Neural cell (in vitro differentiated cells): ENCODE measurements around the gene PALD1. TPM values are rescaled to one million over a fixed set of nuclear protein-coding genes. Genes with fewer than 3 reads are reported as not detected.

Source experiments
- H2AFZ ChIP-seq: fragments of 200-600, 300-800 bp; sonication (generic), shearing (Covaris generic); 2 replicates; pipeline ENCODE4 v1.6.0; 2014; ENCODE audit warnings: low read depth, mild to moderate bottlenecking, antibody characterized with exemption, low read length, moderate library complexity
- H3F3A ChIP-seq: fragments of 200-600 bp; shearing (Covaris generic); 2 replicates; pipeline ENCODE4 v1.6.1; 2016; ENCODE audit warnings: mild to moderate bottlenecking, moderate library complexity, mixed read lengths, antibody characterized with exemption, low read length; ENCODE audit not compliant: insufficient read depth, poor library complexity, severe bottlenecking
- H3K27ac ChIP-seq: fragments of 200-600, 300-800 bp; sonication (generic), shearing (Covaris generic); 2 replicates; pipeline ENCODE4 v1.5.1; 2014; ENCODE audit warnings: mild to moderate bottlenecking, low read length, moderate library complexity
- H3K27me3 ChIP-seq: fragments of 300-800, 200-600 bp; sonication (generic), shearing (Covaris generic); 2 replicates; pipeline ENCODE4 v1.6.0; 2014; ENCODE audit warnings: mild to moderate bottlenecking, low read depth, low read length, moderate library complexity; ENCODE audit not compliant: insufficient read depth
- H3K36me3 ChIP-seq: fragments of 300-800, 200-600 bp; sonication (generic), shearing (Covaris generic); 2 replicates; pipeline ENCODE4 v1.5.1; 2014; ENCODE audit warnings: mild to moderate bottlenecking, antibody characterized with exemption, low read length, moderate library complexity; ENCODE audit not compliant: insufficient read depth
- H3K4me2 ChIP-seq: fragments of 300-800, 200-600 bp; sonication (generic), shearing (Covaris generic); 2 replicates; pipeline ENCODE4 v1.6.0; 2014; ENCODE audit warnings: mild to moderate bottlenecking, low read length
- H3K4me3 ChIP-seq: fragments of 300-800, 200-600 bp; sonication (generic), shearing (Covaris generic); 2 replicates; pipeline ENCODE4 v1.5.1; 2014; ENCODE audit warnings: mild to moderate bottlenecking, low read length, moderate library complexity
- H3K79me2 ChIP-seq: fragments of 200-600 bp; shearing (Covaris generic); replicated peaks from 2 replicates; pipeline ENCODE4 v1.6.0; 2014; ENCODE audit warnings: mild to moderate bottlenecking, low read length, moderate library complexity; ENCODE audit not compliant: insufficient read depth
- H3K9ac ChIP-seq: fragments of 300-800, 200-600 bp; sonication (generic), shearing (Covaris generic); 2 replicates; pipeline ENCODE4 v1.6.1; 2016; ENCODE audit warnings: mild to moderate bottlenecking, low read length, mixed read lengths
- H3K9me2 ChIP-seq: fragments of 200-600 bp; shearing (Covaris generic); 2 replicates; pipeline ENCODE4 v1.6.1; 2016; ENCODE audit warnings: mild to moderate bottlenecking, low read length, mixed read lengths; ENCODE audit not compliant: insufficient read depth
- H3K9me3 ChIP-seq: fragments of 200-600, 300-800 bp; sonication (generic), shearing (Covaris generic); 2 replicates; pipeline ENCODE4 v1.6.1; 2016; ENCODE audit warnings: mild to moderate bottlenecking, mixed run types, low read length, moderate library complexity, mixed read lengths
- H4K20me1 ChIP-seq: fragments of 200-600 bp; shearing (Covaris generic); 2 replicates; pipeline ENCODE4 v1.6.1; 2016; ENCODE audit warnings: mild to moderate bottlenecking, mixed run types; ENCODE audit not compliant: insufficient read depth
- CTCF ChIP-seq: fragments of 450-650 bp; IDR thresholded peaks from 2 replicates; pipeline ENCODE4 v1.5.1; 2014; ENCODE audit warnings: antibody characterized with exemption, mild to moderate bottlenecking, moderate library complexity; ENCODE audit not compliant: poor library complexity, severe bottlenecking
- EP300 ChIP-seq: fragments of 450-650 bp; conservative IDR thresholded peaks from 2 replicates; pipeline ENCODE4 v1.6.1; 2014; ENCODE audit warnings: antibody characterized with exemption, mild to moderate bottlenecking, moderate library complexity; ENCODE audit not compliant: poor library complexity, severe bottlenecking
- EZH2 ChIP-seq: fragments of 200-600, 300-800 bp; shearing (Covaris generic), sonication (generic); IDR thresholded peaks from 2 replicates; pipeline ENCODE4 v1.6.1; 2014; ENCODE audit warnings: antibody characterized with exemption, low read length, borderline replicate concordance, mild to moderate bottlenecking; ENCODE audit not compliant: insufficient read depth, poor library complexity, severe bottlenecking
- MXI1 ChIP-seq: fragments of 450-650 bp; conservative IDR thresholded peaks from 2 replicates; pipeline ENCODE4 v1.6.1; 2014; ENCODE audit warnings: antibody characterized with exemption, mild to moderate bottlenecking; ENCODE audit not compliant: poor library complexity, severe bottlenecking
- POLR2AphosphoS5 ChIP-seq: IDR thresholded peaks from 2 replicates; pipeline ENCODE4 v1.6.1; 2012
- RAD21 ChIP-seq: fragments of 450-650 bp; conservative IDR thresholded peaks from 2 replicates; pipeline ENCODE4 v1.6.1; 2014; ENCODE audit warnings: antibody characterized with exemption, mild to moderate bottlenecking, moderate library complexity
- REST ChIP-seq: IDR thresholded peaks from 2 replicates; pipeline ENCODE4 v1.6.1; 2012; ENCODE audit warnings: borderline replicate concordance
- SMC3 ChIP-seq: fragments of 450-650 bp; conservative IDR thresholded peaks from 2 replicates; pipeline ENCODE4 v1.6.1; 2014; ENCODE audit warnings: antibody characterized with exemption, mild to moderate bottlenecking, moderate library complexity; ENCODE audit not compliant: poor library complexity
- TAF1 ChIP-seq: IDR thresholded peaks from 2 replicates; pipeline ENCODE4 v1.6.1; 2012; ENCODE audit warnings: low read depth
- polyA plus RNA-seq: library from polyadenylated mRNA; depleted of rRNA; stranded (reverse); fragments of >200 nt; gene quantifications from 2 replicates; pipeline ENCODE4 v1.2.3, GENCODE V29; 2014

The PALD1 gene
- polyA plus RNA-seq, 1 donor from 2014 or later: 1.1 TPM

- no peaks in the 10 kb centered on the region for H3K9me3 ChIP-seq
- no peaks in the 10 kb centered on the region for H3K79me2 ChIP-seq
- no peaks in the 10 kb centered on the region for H3K36me3 ChIP-seq
- no peak overlapping the region for H3K9ac ChIP-seq
- no peaks in the 10 kb centered on the region for H4K20me1 ChIP-seq
- no peaks in the 10 kb centered on the region for H3F3A ChIP-seq
- no peak overlapping the region for H3K4me2 ChIP-seq
- H3K4me3 ChIP-seq: no peak overlapping the region
- H2AFZ ChIP-seq: no peak overlapping the region
- no peak overlapping the region for H3K27ac ChIP-seq
- TF ChIP-seq EZH2: no peak
- no peak for TF ChIP-seq EP300
- TF ChIP-seq REST: no peak
- TF ChIP-seq SMC3: no peak
- TF ChIP-seq CTCF: no peak
- TF ChIP-seq MXI1: no peak
- no peak for TF ChIP-seq POLR2AphosphoS5
- TF ChIP-seq RAD21: no peak
- no peak for TF ChIP-seq TAF1
- H3K9me2 ChIP-seq: no peaks in the 10 kb centered on the region
- H3K27me3 ChIP-seq: no peaks in the 10 kb centered on the region
These were observed 35.3 kb downstream of the PALD1 start for GRCh38 chr10:70513848-70514309.

- no peaks in the 10 kb centered on the region for H3K79me2 ChIP-seq
- TF ChIP-seq CTCF: no peak
- no peak for TF ChIP-seq TAF1
- TF ChIP-seq EZH2: no peak
- no peak for TF ChIP-seq RAD21
- no peak for TF ChIP-seq REST
- no peak for TF ChIP-seq EP300
- TF ChIP-seq MXI1: no peak
- TF ChIP-seq POLR2AphosphoS5: no peak
- no peak for TF ChIP-seq SMC3
- no peaks in the 10 kb centered on the region for H3K9me3 ChIP-seq
- no peak overlapping the region for H3K27ac ChIP-seq
- H3K4me3 ChIP-seq: no peak overlapping the region
- no peak overlapping the region for H3K4me2 ChIP-seq
- no peaks in the 10 kb centered on the region for H3K36me3 ChIP-seq
- no peak overlapping the region for H2AFZ ChIP-seq
- H3F3A ChIP-seq: no peaks in the 10 kb centered on the region
- H4K20me1 ChIP-seq: no peaks in the 10 kb centered on the region
- H3K9me2 ChIP-seq: no peaks in the 10 kb centered on the region
- H3K9ac ChIP-seq: no peak overlapping the region
- no peaks in the 10 kb centered on the region for H3K27me3 ChIP-seq
These were observed 36.0 kb downstream of the PALD1 start for GRCh38 chr10:70514591-70514990.
